Right cardiac atrium (tissue), 5 donors: ENCODE data around the gene MTHFSD. TPM values are rescaled to one million over a fixed set of nuclear protein-coding genes. Genes with fewer than 3 reads are reported as not detected.

Experiments used
- ATAC-seq, 2 donors: fragments of 200-7000 bp; cut with Tn5 transposase; one replicate each; pipeline versions ENCODE4 v1.8.0 to v1.9.1; 2020; ENCODE audit warnings: moderate library complexity in 2 of 2, mild to moderate bottlenecking in 1 of 2
- DNase-seq, 3 donors: peaks; one replicate each; pipeline ENCODE4 v3.0.0-alpha.2; 2020
- H3K27ac ChIP-seq: one replicate; pipeline ENCODE4 v1.5.1; 2013; ENCODE audit warnings: mild to moderate bottlenecking, low read length, control low read depth, moderate library complexity
- H3K27me3 ChIP-seq: one replicate; pipeline ENCODE4 v1.6.1; 2013; ENCODE audit not compliant: control insufficient read depth, insufficient read depth
- H3K4me1 ChIP-seq: one replicate; pipeline ENCODE4 v1.6.1; 2013; ENCODE audit warnings: low read length; ENCODE audit not compliant: control insufficient read depth, insufficient read depth
- H3K4me3 ChIP-seq: one replicate; pipeline ENCODE4 v1.5.1; 2013; ENCODE audit warnings: low read length, control low read depth
- H3K9me3 ChIP-seq: one replicate; pipeline ENCODE4 v1.6.1; 2013; ENCODE audit warnings: low read length; ENCODE audit not compliant: control insufficient read depth
- WGBS: extraction: QIAGEN DNeasy Blood & Tissue Kit; methylation state at CpG from one replicate; pipeline ENCODE4 v1.1.7; 2013; 5-methylcytosine and 5-hydroxymethylcytosine counted together
- intact Hi-C, 4 donors: fragments of 100-400 bp; cut with DNase I; formaldehyde crosslinking; loops; one replicate each; pipeline versions ENCODE4 v1.11.0 to v1.14.0; 2022 to 2023
- polyA plus RNA-seq: library from polyadenylated mRNA; stranded (reverse); fragments of 200-250 nt; gene quantifications from one replicate; pipeline ENCODE4 v1.2.3, GENCODE V29; 2013
- total RNA-seq, 4 donors: library from RNA; stranded (reverse); fragmentation: NEBNext Ultra II Directional; extraction: Animal tissue kit (Norgen Biotek cat#: 25700); gene quantifications; one replicate each; pipeline ENCODE4 v1.2.1, GENCODE V29; 2021
- donor health status: healthy with polysubstance abuse.
- donor health status: DM: no; HTN: yes; CAD: no.
- donor health status: DM: no; HTN: no; CAD: no.
- donor health status: DM: no; HTN: yes; CAD: no; lungs with severe emphysema.
- donor health status: DM: yes; HTN: yes; CAD: no.

The MTHFSD gene
- total and polyA plus RNA-seq, 5 donors, result 8.8 to 14.7 (median 11.2) TPM

DNA sequence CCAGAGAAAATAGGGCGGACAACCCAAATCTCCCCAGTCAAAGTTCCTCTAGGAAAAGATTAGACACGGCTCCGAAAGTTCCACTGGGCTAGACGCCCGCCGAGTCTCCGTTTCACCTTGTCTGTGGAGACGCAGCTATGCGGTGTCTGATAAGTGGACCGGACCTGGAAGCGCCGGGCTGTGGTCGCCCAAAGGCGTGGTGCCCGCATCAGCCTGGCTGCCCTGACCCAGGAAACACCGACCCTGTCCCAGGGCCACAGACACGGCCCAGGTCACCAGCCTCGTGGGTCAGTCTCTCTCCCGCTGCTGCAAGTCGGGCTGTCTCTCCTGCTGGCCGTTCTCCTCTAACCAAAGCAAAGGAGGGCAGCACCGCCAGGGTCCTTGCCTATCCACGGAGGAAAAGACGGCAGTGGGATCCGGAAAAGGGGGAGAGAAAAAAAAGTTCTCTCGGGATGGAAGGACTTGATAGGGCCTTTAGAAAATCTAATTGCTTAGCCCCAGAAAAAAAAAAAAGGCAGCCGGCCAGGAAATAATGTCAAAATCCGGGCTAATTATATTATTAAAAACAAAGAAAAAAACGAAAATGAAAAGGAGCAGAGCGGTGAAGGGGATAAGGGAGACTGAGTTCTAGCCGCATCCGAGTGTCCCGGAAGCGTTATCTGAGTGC lies 58.6 kb downstream of the MTHFSD start:
- DNase-seq (no peak), ATAC-seq (no peak)
- H3K4me3 ChIP-seq, result no peak overlapping the region
- H3K9me3 ChIP-seq, result no peaks in the 10 kb centered on the region
- 4% methylated on average over 34 of the region's 34 CpGs for WGBS
- no peak overlapping the region for H3K27ac ChIP-seq
- intact Hi-C loops, result no loop called here
- H3K4me1 ChIP-seq, result no peaks in the 10 kb centered on the region
- peaks cover 4% of the 10 kb centered on the region for H3K27me3 ChIP-seq

DNA sequence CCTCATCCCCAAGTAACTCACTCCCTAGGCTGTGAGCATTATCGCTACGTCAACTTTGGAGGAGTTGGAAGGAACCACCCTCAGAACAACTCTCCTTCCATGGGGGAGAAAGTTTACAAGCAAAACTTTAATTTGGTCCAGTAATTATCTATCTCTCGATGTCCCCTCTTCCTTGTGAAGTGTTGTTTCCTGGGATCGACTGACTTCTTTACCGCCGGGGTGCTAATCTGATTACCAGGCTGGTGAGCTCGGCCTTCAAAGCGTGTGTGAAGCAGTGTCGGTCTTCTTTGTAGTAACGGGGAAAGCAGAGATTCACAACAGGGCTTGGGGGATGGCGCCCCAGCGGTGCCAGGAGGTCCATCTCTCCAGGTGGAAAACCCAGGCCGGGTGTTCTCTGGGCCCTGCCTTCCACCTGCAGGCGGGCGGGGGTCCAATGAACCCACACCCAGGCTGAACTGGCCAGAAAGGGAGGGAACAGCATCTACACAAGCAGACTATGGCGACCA lies 59.2 kb downstream of the MTHFSD start:
- Histone ChIP-seq H3K9me3 (no peaks in the 10 kb centered on the region), H3K27ac (no peak overlapping the region), H3K27me3 (peaks cover 4% of the 10 kb centered on the region), H3K4me1 (no peaks in the 10 kb centered on the region), H3K4me3 (no peak overlapping the region)
- 16% methylated on average over 16 of the region's 16 CpGs for WGBS
- intact Hi-C loops, result no loop called here
- DNase-seq, result no peak
- ATAC-seq, result no peak

DNA sequence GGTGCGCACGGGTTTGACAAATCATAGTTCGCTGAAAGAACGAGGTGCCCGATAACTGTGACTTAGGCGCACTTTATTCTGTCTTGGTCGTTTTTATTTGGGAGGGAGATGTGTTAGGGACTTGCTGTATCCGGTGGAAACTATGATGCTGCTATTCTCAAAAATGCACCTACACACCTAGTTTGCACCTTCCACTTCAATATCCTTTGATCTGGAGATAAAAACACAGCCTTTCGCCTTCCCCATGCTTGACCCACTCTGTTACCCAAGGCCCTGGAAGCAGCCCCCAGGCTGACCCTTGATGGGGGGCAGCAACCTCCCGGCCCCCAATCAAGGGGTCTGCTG lies 59.7 kb downstream of the MTHFSD start:
- DNase-seq (no peak), ATAC-seq (no peak)
- intact Hi-C loops, result no loop called here
- 14% methylated on average over 10 of the region's 10 CpGs for WGBS
- Histone ChIP-seq H3K27me3 (peaks cover 4% of the 10 kb centered on the region), H3K9me3 (no peaks in the 10 kb centered on the region), H3K4me1 (no peaks in the 10 kb centered on the region), H3K4me3 (no peak overlapping the region), H3K27ac (no peak overlapping the region)

DNA sequence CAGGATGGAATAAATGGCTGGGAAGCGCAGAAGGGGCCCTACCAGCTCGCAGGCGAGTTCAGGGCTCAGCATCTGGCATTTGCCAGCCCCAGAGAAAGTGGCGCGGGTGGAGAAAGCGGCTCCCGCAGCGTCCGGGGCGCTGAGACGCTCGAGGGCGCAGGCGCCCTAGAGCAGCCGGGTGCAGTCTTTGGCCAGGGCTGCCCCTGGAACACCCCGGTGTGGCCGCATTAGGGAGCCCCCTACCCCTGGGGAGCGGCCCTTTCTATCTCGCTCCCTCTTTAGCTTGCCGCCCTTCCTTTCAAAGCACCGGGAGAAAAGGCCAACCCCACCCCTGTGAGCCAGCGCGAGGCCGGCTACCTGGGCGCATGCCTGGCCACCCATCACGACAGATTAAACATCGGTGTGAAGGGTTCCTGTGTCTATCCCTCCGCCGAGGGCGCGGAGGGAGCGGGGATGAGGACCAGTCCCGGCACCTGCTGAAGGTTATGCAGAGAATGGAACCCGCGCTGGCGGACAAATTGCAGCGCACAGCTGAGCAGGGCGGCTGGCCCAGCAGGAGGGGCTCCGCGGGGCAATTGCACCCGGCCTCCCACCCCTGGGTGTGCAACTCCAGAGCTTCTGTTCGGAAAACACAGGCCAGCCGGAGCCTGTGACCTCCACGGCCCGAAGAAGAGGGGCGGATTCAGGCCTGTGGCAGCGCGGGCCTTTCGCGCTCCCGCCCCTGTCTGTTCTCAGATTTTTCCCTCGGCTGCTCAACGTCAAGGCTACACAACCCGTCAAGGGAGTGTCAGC lies 60.3 kb downstream of the MTHFSD start:
- 8% methylated on average over 54 of the region's 54 CpGs for WGBS
- no peaks in the 10 kb centered on the region for H3K4me1 ChIP-seq
- intact Hi-C loops, result no loop called here
- ATAC-seq (no peak), DNase-seq (no peak)
- no peaks in the 10 kb centered on the region for H3K9me3 ChIP-seq
- H3K4me3 ChIP-seq, result no peak overlapping the region
- no peak overlapping the region for H3K27ac ChIP-seq
- H3K27me3 ChIP-seq, result peaks cover 4% of the 10 kb centered on the region

DNA sequence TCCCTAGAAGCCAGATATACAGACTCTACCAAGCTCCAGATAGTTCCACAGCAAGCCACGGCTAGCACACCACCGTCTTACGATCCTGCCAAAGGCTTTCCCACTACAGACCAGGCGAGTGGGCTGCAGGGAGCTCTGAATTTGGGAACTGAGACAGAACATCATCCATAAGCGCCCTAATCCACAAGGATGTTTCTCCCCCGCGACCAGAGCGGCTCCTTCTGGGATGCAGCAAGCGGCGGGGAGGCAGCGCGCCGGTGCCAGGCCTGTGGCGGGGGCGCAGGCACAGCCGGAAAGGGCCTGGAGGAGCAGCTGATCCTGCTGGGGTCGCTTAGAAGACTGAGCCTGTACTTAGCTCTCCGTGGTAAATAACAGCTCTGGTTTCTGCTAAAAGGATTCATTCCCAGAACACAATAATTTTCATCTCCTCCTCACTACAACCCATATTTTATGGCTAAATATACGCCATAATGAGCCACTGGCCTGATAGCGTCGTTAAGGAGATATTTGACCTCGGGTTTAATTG lies 60.9 kb downstream of the MTHFSD start:
- ATAC-seq (no peak), DNase-seq (no peak)
- peaks cover 4% of the 10 kb centered on the region for H3K27me3 ChIP-seq
- no peaks in the 10 kb centered on the region for H3K4me1 ChIP-seq
- 15% methylated on average over 22 of the region's 22 CpGs for WGBS
- no peak overlapping the region for H3K27ac ChIP-seq
- H3K4me3 ChIP-seq, result no peak overlapping the region
- H3K9me3 ChIP-seq, result no peaks in the 10 kb centered on the region
- intact Hi-C loops, result no loop called here

DNA sequence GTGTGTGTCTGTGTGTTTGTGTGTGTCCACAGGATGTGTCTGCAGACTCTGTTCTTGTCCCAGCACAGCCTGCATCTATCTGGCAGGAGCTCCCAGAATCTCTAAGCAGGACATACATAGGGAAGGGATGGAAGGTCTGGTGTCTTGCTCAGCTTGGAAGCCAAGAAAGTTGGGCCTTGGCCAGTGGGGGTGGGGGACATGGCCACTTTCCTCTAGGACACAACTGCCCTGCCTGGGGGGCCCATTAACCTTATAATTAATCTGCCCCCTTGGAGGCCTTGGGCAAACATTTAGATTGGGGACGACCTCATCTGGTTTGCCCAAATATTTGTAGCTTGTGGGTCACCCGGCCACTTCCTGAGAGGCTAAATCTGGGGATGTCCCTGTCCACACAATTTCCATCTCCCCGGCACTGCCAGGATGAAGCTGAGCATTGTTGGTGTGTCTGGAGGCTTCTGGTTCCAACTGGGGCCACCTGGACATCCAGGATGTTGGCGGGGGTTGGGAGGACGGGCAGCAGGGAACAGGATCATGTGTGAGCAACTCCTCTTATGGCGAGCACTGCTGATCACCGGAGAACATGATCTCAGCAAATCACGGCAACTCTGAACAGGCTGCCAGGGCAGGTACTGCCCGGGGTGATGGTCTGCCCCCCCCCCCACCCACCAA lies 61.9 kb downstream of the MTHFSD start:
- WGBS, result 33% methylated on average over 9 of the region's 9 CpGs
- H3K27me3 ChIP-seq, result peaks cover 4% of the 10 kb centered on the region
- H3K27ac ChIP-seq, result no peak overlapping the region

DNA sequence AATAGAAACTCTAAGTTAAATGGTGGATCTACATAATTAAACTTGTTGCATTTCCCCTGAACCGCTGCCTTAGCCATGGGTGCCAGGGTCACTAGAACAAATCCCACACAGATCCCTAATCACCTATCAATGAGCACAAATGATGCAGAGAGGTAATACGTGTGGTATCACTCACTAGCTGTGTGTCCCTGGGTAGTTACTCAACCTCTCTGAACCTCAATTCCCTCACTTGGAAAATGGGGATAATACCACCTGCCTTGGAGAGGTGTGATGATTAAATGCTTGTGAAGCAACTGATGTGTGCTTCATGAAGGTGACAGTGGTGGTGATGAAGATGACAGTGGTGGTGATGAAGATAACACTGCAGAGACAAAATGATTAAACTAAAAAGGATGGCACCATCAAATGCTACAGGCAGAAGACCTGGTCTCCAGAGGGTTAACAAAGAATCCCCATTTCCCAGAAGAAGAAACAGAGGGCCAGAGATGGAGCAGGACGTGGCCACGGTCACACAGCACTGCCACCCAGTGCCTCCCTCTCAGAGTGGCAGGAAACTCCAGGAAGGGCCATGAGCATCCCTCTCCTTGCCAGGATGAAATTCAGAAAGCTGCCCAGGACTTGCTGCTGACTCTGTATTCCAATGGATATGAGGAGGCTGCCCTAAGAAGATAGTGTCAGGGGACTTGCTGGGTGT lies 62.6 kb downstream of the MTHFSD start:
- intact Hi-C loops, result no loop called here
- peaks cover 4% of the 10 kb centered on the region for H3K27me3 ChIP-seq
- H3K4me3 ChIP-seq, result no peak overlapping the region
- no peak overlapping the region for H3K27ac ChIP-seq
- DNase-seq, result no peak
- 63% methylated on average over 4 of the region's 4 CpGs for WGBS
- ATAC-seq, result no peak
- no peaks in the 10 kb centered on the region for H3K4me1 ChIP-seq
- H3K9me3 ChIP-seq, result no peaks in the 10 kb centered on the region

More for the DNA sequence above, 61.9 kb downstream of the MTHFSD start:
- intact Hi-C loops, result no loop called here
- Histone ChIP-seq H3K4me3 (no peak overlapping the region), H3K4me1 (no peaks in the 10 kb centered on the region), H3K9me3 (no peaks in the 10 kb centered on the region)
- ATAC-seq (no peak), DNase-seq (no peak)

DNA sequence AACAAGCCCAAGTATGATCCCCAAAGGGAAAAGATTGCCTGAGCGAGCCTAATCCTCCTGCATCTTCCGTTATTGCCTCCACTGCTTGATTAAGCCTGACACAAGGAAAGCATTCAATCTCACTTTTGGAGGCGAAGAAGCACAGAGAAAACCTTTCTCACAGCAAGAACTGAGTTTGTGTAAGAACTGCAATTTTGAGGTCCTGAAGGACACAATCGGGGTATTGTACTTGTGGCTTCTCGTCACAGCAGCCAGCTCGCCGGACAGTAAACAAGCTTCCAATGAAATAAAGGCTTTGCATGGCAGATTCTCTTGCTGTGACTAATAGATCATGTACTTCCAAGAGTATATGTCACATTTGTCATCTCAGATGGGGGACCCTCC lies 63.4 kb downstream of the MTHFSD start:
- peaks cover 4% of the 10 kb centered on the region for H3K27me3 ChIP-seq

DNA sequence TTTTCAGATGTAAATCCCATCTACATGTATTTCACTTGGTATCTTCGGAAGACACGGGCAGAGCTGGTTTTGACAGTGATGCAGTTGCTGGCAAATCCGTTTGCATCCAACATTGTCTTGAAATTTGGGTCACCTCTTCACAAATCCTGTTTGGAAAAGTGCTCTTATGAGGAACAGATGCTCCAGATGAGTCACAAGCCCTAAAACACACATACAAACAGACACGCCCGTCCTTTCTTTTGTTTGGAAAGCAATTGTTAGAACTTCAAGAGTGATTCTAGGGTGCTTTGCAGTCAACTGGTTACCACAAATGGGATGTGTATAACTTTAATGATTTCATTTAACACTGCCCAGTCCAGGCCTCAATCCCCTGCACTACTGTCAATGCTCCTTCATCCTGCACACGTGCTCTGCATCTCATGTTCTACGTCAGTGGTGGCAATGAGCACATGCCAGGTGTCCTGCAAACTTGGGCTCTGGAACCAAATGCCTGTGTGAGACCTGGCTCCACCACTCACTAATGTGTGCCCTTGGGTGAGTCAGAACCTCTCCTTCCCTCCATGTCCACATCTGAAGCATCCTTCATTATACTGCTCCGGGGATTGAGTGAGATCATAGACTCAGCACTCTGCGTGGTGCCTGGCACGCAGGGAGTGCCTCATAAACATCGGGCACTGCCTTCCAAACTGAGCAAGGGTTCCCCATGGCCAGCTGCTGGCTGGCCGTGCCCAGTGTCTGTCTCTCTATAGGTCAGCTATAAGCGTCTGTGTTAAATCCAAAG lies 64.0 kb downstream of the MTHFSD start:
- Histone ChIP-seq H3K4me3 (no peak overlapping the region), H3K27ac (no peak overlapping the region), H3K4me1 (no peaks in the 10 kb centered on the region), H3K9me3 (no peaks in the 10 kb centered on the region), H3K27me3 (peaks cover 4% of the 10 kb centered on the region)
- WGBS, result 79% methylated on average over 13 of the region's 13 CpGs
- ATAC-seq (no peak), DNase-seq (no peak)
- intact Hi-C loops, result no loop called here

More for the DNA sequence above, 63.4 kb downstream of the MTHFSD start:
- Histone ChIP-seq H3K4me1 (no peaks in the 10 kb centered on the region), H3K9me3 (no peaks in the 10 kb centered on the region), H3K4me3 (no peak overlapping the region), H3K27ac (no peak overlapping the region)
- DNase-seq (no peak), ATAC-seq (no peak)
- intact Hi-C loops, result no loop called here
- WGBS, result 75% methylated on average over 7 of the region's 7 CpGs

DNA sequence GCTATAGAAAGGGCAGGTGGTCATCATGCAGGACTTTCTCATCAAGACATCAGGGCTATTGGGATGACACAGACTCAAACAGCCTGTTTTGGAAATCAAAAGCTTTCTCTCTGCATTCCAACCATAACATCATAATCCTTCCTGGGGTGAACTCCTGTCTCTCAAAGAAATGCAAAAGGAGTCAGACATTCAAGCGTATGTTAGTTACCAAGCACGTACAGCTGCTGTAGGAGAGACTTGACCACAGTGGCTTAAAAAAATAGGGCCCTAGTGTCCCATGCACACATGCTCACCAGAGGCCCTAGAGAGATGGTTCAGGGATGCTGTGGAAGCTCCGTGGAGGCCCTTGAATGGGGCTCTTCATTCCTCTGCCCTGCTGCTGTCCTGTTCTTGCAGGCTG lies 69.3 kb downstream of the MTHFSD start:
- Histone ChIP-seq H3K9me3 (peaks cover 11% of the 10 kb centered on the region), H3K4me3 (no peak overlapping the region), H3K4me1 (no peaks in the 10 kb centered on the region), H3K27ac (no peak overlapping the region), H3K27me3 (no peaks in the 10 kb centered on the region)
- WGBS, result 68% methylated on average over 3 of the region's 3 CpGs
- intact Hi-C loops, result no loop called here
- ATAC-seq (no peak), DNase-seq (no peak)
